Colonic mucosa (tissue), 4 donors: ENCODE data around the gene HOXB9. TPM values are rescaled to one million over a fixed set of nuclear protein-coding genes. Genes with fewer than 3 reads are reported as not detected.

Experiments used
- DNase-seq: peaks from one replicate; pipeline ENCODE4 v3.0.0-alpha.2; 2020
- H3K27ac ChIP-seq: fragments of 200-600 bp; one replicate; pipeline ENCODE4 v1.8.0; 2021
- H3K27me3 ChIP-seq: fragments of 200-600 bp; one replicate; pipeline ENCODE4 v1.8.0; 2021
- H3K36me3 ChIP-seq: fragments of 200-600 bp; one replicate; pipeline ENCODE4 v1.8.0; 2021
- H3K4me1 ChIP-seq: fragments of 200-600 bp; one replicate; pipeline ENCODE4 v1.8.0; 2021; ENCODE audit warnings: mild to moderate bottlenecking
- H3K4me3 ChIP-seq: fragments of 200-600 bp; one replicate; pipeline ENCODE4 v1.8.0; 2021
- H3K9ac ChIP-seq, 2 donors: one replicate each; pipeline ENCODE4 v1.7.0; 2013; ENCODE audit warnings: control low read depth in 2 of 2, low read depth in 2 of 2, low read length in 2 of 2
- H3K9me3 ChIP-seq: fragments of 200-600 bp; one replicate; pipeline ENCODE4 v1.8.0; 2021
- intact Hi-C: fragments of 100-400 bp; cut with DNase I; formaldehyde crosslinking; loops from one replicate; pipeline ENCODE4 v1.14.1; 2022
- total RNA-seq, 2 donors: library from RNA; stranded (reverse); fragmentation: NEBNext Ultra II Directional in 1 of 2; extraction: Animal tissue kit (Norgen Biotek cat#: 25700) in 1 of 2; gene quantifications; one replicate each; pipeline ENCODE4 v1.2.1, GENCODE V29; 2021
- TF ChIP-seq, protein P1 (sequence below): fragments of 200-600 bp; IDR thresholded peaks from one replicate; pipeline ENCODE4 v1.8.0; 2022; ENCODE audit warnings: antibody characterized with exemption, mild to moderate bottlenecking
- donor health status: healthy.
- donor health status: DM: no; HTN: no; CAD: no.
- donor health status: DM: no; HTN: no; CAD: no.

The HOXB9 gene
- total RNA-seq, 2 donors from 2014 or later, result 37.1 to 73.9 TPM

DNA sequence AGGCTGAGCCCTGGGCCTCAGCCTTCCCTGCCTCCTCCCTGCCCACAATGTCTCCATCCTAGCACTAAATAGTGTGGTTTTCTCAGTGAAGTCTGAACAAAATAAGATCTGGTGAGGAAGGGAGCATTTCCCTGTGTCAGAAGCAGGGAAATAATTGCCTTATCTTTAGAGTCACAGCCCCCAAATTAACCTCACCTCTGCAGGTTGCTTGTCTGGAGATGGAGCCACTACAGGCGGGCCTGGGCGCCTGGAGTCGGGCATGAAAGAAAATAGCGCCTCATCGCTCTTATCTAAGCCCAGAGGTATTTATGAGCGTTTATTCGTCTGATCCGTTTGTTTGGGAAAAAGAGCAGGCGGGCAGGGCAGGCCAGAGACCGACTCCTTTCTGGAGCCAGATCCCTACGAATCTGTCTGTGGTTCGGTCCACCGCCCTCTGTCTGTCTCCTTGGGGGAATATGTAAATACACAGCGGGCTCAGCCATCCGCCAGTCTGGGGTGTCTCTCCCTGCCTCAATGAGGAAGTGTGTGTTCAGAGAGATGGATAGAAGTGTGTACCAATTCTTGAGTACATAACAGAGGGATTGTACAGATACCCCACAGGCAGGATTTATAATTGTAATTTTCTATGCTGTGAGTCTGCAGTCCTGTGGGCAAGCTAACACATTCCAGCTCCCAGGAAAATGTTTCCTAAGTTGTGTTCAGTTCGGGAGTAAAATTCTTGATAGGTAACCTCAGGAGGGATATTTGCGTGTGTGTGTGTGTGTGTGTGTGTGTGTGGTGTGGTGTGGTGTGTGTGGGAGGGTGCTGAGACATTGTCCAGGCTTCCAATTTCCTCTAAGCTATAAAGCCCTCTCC lies 25.7 kb downstream of the HOXB9 start:
- peak overlapping the region; percentile 31 to 91 for H3K9ac ChIP-seq
- intact Hi-C loops, result no loop called here
- H3K4me1 ChIP-seq, result peaks cover 9% of the 10 kb centered on the region
- H3K27ac ChIP-seq, result peak overlapping the region; percentile 24
- no peaks in the 10 kb centered on the region for H3K36me3 ChIP-seq
- H3K27me3 ChIP-seq, result no peaks in the 10 kb centered on the region
- no peak overlapping the region for H3K4me3 ChIP-seq
- DNase-seq, result peak; percentile 64
- no peaks in the 10 kb centered on the region for H3K9me3 ChIP-seq
- TF ChIP-seq, protein P1, sequence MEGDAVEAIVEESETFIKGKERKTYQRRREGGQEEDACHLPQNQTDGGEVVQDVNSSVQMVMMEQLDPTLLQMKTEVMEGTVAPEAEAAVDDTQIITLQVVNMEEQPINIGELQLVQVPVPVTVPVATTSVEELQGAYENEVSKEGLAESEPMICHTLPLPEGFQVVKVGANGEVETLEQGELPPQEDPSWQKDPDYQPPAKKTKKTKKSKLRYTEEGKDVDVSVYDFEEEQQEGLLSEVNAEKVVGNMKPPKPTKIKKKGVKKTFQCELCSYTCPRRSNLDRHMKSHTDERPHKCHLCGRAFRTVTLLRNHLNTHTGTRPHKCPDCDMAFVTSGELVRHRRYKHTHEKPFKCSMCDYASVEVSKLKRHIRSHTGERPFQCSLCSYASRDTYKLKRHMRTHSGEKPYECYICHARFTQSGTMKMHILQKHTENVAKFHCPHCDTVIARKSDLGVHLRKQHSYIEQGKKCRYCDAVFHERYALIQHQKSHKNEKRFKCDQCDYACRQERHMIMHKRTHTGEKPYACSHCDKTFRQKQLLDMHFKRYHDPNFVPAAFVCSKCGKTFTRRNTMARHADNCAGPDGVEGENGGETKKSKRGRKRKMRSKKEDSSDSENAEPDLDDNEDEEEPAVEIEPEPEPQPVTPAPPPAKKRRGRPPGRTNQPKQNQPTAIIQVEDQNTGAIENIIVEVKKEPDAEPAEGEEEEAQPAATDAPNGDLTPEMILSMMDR, result no peak

DNA sequence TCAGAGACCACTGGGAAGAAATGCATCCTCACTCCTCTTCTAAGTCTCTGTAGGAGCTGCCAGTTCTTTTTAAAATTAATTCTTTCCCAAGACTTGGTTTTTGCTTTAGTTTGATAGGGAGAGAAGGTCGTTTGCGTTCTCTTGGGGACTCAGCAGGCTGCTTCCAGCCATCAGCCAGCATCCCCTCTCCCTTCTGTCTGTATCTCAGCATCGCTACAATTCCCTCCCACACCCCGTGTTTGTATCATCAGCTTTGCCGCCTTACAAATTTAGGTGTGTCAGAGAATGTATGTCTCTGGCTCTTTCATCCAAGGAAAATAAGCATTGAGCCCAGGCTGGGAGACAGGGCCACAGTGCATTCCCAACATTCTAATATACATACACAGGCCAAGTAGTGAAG lies 26.8 kb downstream of the HOXB9 start:
- intact Hi-C loops, result no loop called here
- Histone ChIP-seq H3K27me3 (no peaks in the 10 kb centered on the region), H3K4me1 (peaks cover 9% of the 10 kb centered on the region), H3K9me3 (no peaks in the 10 kb centered on the region), H3K4me3 (no peak overlapping the region), H3K9ac (peak overlapping the region; percentile 43 to 87), H3K36me3 (peaks cover 8% of the 10 kb centered on the region), H3K27ac (no peak overlapping the region)
- no peak for DNase-seq
- TF ChIP-seq, protein P1, result no peak

DNA sequence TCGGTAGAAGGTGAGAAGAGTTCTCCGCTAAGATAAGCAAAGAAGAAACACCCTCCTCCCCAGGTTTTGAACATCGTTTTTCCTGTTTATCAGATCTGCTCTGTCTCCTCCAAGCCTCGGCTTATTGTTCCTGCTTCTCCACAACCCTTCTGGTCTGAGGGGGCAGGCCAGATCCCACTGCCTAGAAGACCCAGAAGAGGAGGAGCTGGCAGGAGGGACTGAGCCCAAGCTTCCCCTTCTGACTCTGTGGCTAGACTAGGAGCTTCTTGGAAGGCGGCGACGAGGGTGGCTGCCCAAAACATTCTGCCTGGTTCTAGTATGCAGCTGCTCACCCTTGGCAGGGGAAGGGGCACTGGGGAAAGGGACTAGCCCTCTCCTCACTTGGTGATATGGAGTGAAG lies 27.4 kb downstream of the HOXB9 start:
- H3K4me3 ChIP-seq, result no peak overlapping the region
- DNase-seq, result no peak
- H3K36me3 ChIP-seq, result peaks cover 8% of the 10 kb centered on the region
- H3K27ac ChIP-seq, result peak overlapping the region; percentile 73
- peak overlapping the region; percentile 82 to 87 for H3K9ac ChIP-seq
- no peaks in the 10 kb centered on the region for H3K27me3 ChIP-seq
- intact Hi-C loops, result no loop called here
- TF ChIP-seq, protein P1, result no peak
- H3K9me3 ChIP-seq, result no peaks in the 10 kb centered on the region
- peaks cover 9% of the 10 kb centered on the region for H3K4me1 ChIP-seq

DNA sequence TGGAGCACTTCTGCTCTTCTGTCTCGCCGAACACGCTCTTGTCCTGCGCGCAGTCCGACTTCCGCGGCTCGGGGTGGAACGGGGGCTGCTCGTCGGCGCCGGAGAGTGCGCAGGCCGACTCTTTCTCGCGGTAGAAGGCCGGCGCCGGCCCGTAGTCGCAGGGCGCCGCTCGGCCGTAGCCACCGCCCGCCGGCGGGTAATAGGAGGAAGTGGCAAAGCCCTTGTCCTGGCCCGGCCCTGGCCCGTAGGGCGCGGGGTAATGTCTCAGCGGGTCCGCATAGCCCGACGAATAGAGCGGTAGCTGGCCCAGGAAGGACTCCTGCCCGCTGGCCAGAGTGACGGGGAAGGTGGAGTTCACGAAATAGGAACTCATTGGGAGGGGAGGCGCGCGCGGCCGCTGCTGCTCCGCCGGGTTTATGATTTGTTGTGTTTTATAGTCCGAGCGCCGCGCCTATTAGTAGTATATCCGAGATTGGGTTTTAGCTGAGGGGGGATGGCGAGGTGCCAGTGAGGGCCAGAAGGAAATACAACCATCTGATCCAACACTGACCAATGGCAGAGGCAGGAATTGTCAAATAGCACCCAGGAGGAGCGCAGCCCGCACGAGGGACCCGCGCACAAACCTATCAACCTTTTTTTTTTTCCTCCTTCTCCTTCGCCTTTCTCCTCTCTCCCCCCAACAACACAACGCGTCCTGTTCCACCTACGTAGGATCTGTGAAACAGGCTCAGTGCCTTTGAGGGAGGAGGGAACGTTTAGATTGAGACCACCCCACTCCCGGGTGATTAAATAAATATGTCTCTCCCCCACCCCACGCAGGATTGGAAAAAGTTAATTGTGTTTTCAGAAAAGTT lies 28.2 kb downstream of the HOXB9 start:
- peak; percentile 92 for DNase-seq
- Histone ChIP-seq H3K27ac (peak overlapping the region; percentile 73), H3K9me3 (no peaks in the 10 kb centered on the region), H3K4me3 (peak overlapping the region; percentile 53), H3K9ac (peak overlapping the region; percentile 82 to 87), H3K36me3 (peaks cover 8% of the 10 kb centered on the region), H3K4me1 (peaks cover 9% of the 10 kb centered on the region), H3K27me3 (no peaks in the 10 kb centered on the region)
- TF ChIP-seq, protein P1, result no peak
- intact Hi-C loops, result no loop called here

- no peak for DNase-seq
- peaks cover 8% of the 10 kb centered on the region for H3K36me3 ChIP-seq
- intact Hi-C loops, result no loop called here
- peak overlapping the region; percentile 73 for H3K27ac ChIP-seq
- H3K4me1 ChIP-seq, result peaks cover 9% of the 10 kb centered on the region
- peak overlapping the region; percentile 82 to 87 for H3K9ac ChIP-seq
- TF ChIP-seq, protein P1, result no peak
- H3K9me3 ChIP-seq, result no peaks in the 10 kb centered on the region
- H3K27me3 ChIP-seq, result no peaks in the 10 kb centered on the region
- H3K4me3 ChIP-seq, result peak overlapping the region; percentile 53
Measured at GRCh38 chr17:48597528-48597777, 28.7 kb downstream of the HOXB9 start.
